GM12878 (cell line): ENCODE data around the gene GPR155. TPM values are rescaled to one million over a fixed set of nuclear protein-coding genes. Genes with fewer than 3 reads are reported as not detected.

ENCODE experiments used
- ATAC-seq: fragments of 200-7000 bp; cut with Tn5 transposase; 3 replicates; pipeline ENCODE4 v1.9.1; 2020; ENCODE audit warnings: mild to moderate bottlenecking, moderate library complexity
- BruUV-seq: library from RNA; stranded (reverse); fragments of 400-500 nt; replicated peaks from 2 replicates; lab custom pipeline; 2021; lab: Mats Ljungman, UMichigan
- CTCF ChIA-PET: fragments of 300-600 bp; sonication (Branson Sonifier 250); formaldehyde crosslinking; extraction: SDS; loops from one replicate; lab custom pipeline; 2021; ENCODE audit warnings: inconsistent platforms; lab: Yijun Ruan, JAX
- POLR2A ChIA-PET: fragments of 350-600 bp; formaldehyde crosslinking; extraction: SDS; loops from one replicate; lab custom pipeline; 2021; ENCODE audit warnings: inconsistent platforms; lab: Charles Lee
- RAD21 ChIA-PET: fragments of 300-600 bp; sonication (Branson Sonifier 250); formaldehyde crosslinking; loops from one replicate; lab custom pipeline; 2023; ENCODE audit warnings: antibody characterized with exemption; ENCODE audit not compliant: unreplicated experiment; lab: Charles Lee
- SMC1A ChIA-PET: fragments of 300-600 bp; sonication (Branson Sonifier 250); formaldehyde crosslinking; loops from one replicate; lab custom pipeline; 2023; ENCODE audit not compliant: unreplicated experiment, uncharacterized antibody; lab: Charles Lee
- DNase-seq: peaks from one replicate; pipeline ENCODE4 v3.0.0-alpha.2; 2011; ENCODE audit warnings: low read depth, low spot score
- FAIRE-seq: peaks from 3 replicates; lab custom pipeline; 2011; peaks lifted over from hg19 to GRCh38; lab: Jason Lieb, UNC
- H2AFZ ChIP-seq: 2 replicates; pipeline ENCODE4 v1.6.0; 2011; ENCODE audit warnings: low read depth, low read length, control low read depth; ENCODE audit not compliant: control insufficient read depth
- H3K27ac ChIP-seq: 2 replicates; pipeline ENCODE4 v1.5.1; 2011; ENCODE audit warnings: control low read depth; ENCODE audit not compliant: control insufficient read depth, insufficient read depth
- H3K27me3 ChIP-seq, 2 experiments: replicated peaks in 1 of 2; 2 replicates each; pipeline versions ENCODE4 v1.6.0 to v1.6.1; 2011; ENCODE audit warnings: low read length in 1 of 2; ENCODE audit not compliant: control insufficient read depth in 2 of 2, insufficient read depth in 2 of 2
- H3K36me3 ChIP-seq, 2 experiments: 2 replicates each; pipeline ENCODE4 v1.5.1; 2011; ENCODE audit warnings: low read length in 1 of 2; ENCODE audit not compliant: control insufficient read depth in 2 of 2, insufficient read depth in 2 of 2
- H3K4me1 ChIP-seq: 2 replicates; pipeline ENCODE4 v1.6.1; 2011; ENCODE audit warnings: mild to moderate bottlenecking, low read length, moderate library complexity, mixed read lengths; ENCODE audit not compliant: control insufficient read depth, insufficient read depth
- H3K4me2 ChIP-seq: 2 replicates; pipeline ENCODE4 v1.6.0; 2011; ENCODE audit warnings: control low read depth; ENCODE audit not compliant: control insufficient read depth, insufficient read depth
- H3K4me3 ChIP-seq: fragments of 200-600 bp; sonication (generic); 2 replicates; pipeline ENCODE4 v1.5.1; 2016
- H3K79me2 ChIP-seq: 2 replicates; pipeline ENCODE4 v1.6.0; 2011; ENCODE audit warnings: low read length; ENCODE audit not compliant: control insufficient read depth, insufficient read depth
- H3K9ac ChIP-seq: 2 replicates; pipeline ENCODE4 v1.8.0; 2011; ENCODE audit warnings: low read length, control low read depth, mixed read lengths; ENCODE audit not compliant: control insufficient read depth, insufficient read depth
- H3K9me3 ChIP-seq: replicated peaks from 3 replicates; pipeline ENCODE4 v1.5.1; 2011; ENCODE audit warnings: mild to moderate bottlenecking, low read length; ENCODE audit not compliant: control insufficient read depth, insufficient read depth
- H4K20me1 ChIP-seq: 2 replicates; pipeline ENCODE4 v1.6.0; 2011; ENCODE audit not compliant: control insufficient read depth, insufficient read depth
- BMI1 ChIP-seq: fragments of 450-650 bp; IDR thresholded peaks from 2 replicates; pipeline ENCODE4 v1.6.1; 2016; ENCODE audit warnings: mild to moderate bottlenecking, moderate library complexity, borderline replicate concordance
- CHD1 ChIP-seq: IDR thresholded peaks from 2 replicates; pipeline ENCODE4 v1.6.1; 2012; ENCODE audit warnings: low read depth, low read length, improper control_type of control experiment
- IKZF2 ChIP-seq, 2 experiments: fragments of 450-650 bp; IDR thresholded peaks; 2 replicates each; pipeline ENCODE4 v1.6.1; 2017; ENCODE audit warnings: mild to moderate bottlenecking in 2 of 2, moderate library complexity in 2 of 2
- NFYB ChIP-seq: IDR thresholded peaks from 2 replicates; pipeline ENCODE4 v1.6.1; 2011; ENCODE audit warnings: low read depth, mild to moderate bottlenecking, low read length, improper control_type of control experiment, moderate library complexity; ENCODE audit not compliant: insufficient read depth
- RELB ChIP-seq: fragments of 450-650 bp; IDR thresholded peaks from 2 replicates; pipeline ENCODE4 v1.6.1; 2017; ENCODE audit warnings: low read depth, mild to moderate bottlenecking, moderate library complexity
- SPI1 ChIP-seq: IDR thresholded peaks from 2 replicates; pipeline ENCODE4 v1.6.1; 2011; ENCODE audit warnings: low read depth, mild to moderate bottlenecking, low read length, moderate library complexity, borderline replicate concordance; ENCODE audit not compliant: insufficient read depth
- SUZ12 ChIP-seq: fragments of 200-600 bp; sonication (generic); IDR thresholded peaks from one replicate; pipeline ENCODE4 v1.6.1; 2018; ENCODE audit warnings: antibody characterized with exemption, mild to moderate bottlenecking; ENCODE audit not compliant: unreplicated experiment
- TAF1 ChIP-seq: IDR thresholded peaks from 2 replicates; pipeline ENCODE4 v1.6.1; 2011; ENCODE audit warnings: mild to moderate bottlenecking, low read depth, low read length, borderline replicate concordance
- TCF12 ChIP-seq: IDR thresholded peaks from 2 replicates; pipeline ENCODE4 v1.6.1; 2011; ENCODE audit warnings: low read depth, mild to moderate bottlenecking, low read length
- ZBED1 ChIP-seq: IDR thresholded peaks from 2 replicates; pipeline ENCODE4 v1.6.1; 2016; ENCODE audit warnings: borderline replicate concordance
- ZNF384 ChIP-seq: IDR thresholded peaks from 2 replicates; pipeline ENCODE4 v1.6.1; 2012; ENCODE audit warnings: low read depth, mild to moderate bottlenecking, low read length, improper control_type of control experiment, borderline replicate concordance
- WGBS: methylation state at CpG from one replicate; pipeline ENCODE4 v1.1.6; 2016; ENCODE audit warnings: low lambda C conversion rate; ENCODE audit not compliant: insufficient replicate concordance, insufficient coverage; ENCODE audit errors: missing lambda C conversion rate; 5-methylcytosine and 5-hydroxymethylcytosine counted together
- in situ Hi-C: fragments of 300-500 bp; cut with MboI; formaldehyde crosslinking; loops from 9 replicates; pipeline ENCODE4 v1.14.3; 2018; ENCODE audit warnings: mixed read lengths
- intact Hi-C: fragments of 100-400 bp; cut with micrococcal nuclease; formaldehyde crosslinking; loops from one replicate; pipeline ENCODE4 v1.14.2; 2022; ENCODE audit not compliant: unreplicated experiment
- polyA plus RNA-seq, 11 experiments: library from polyadenylated mRNA; depleted of rRNA in 4 of 11; unstranded in 6 of 11; stranded (reverse) in 5 of 11; fragments of >200 nt; fragmentation: Nextera tagmentation in 4 of 11; fragmentation: Illumina TruSeq in 1 of 11; extraction: Ambion mirVana in 4 of 11; extraction: Trizol in 1 of 11; gene quantifications; 1 replicate in 1 of 11; 2 replicates in 10 of 11; pipeline versions ENCODE4 v1.2.1 to v1.2.3, GENCODE V29; 2011 to 2016; ENCODE audit warnings: inconsistent platforms in 2 of 11, missing spikeins in 2 of 11, low read depth in 1 of 11
- total RNA-seq, 4 experiments: library from RNA; depleted of rRNA in 3 of 4; stranded (reverse); fragments of >200 nt in 3 of 4; fragmentation: Illumina TruSeq in 1 of 4; extraction: Trizol in 1 of 4; gene quantifications; 2 replicates each; pipeline versions ENCODE4 v1.2.1 to v1.2.3, GENCODE V29; 2013 to 2021
- TF ChIP-seq, protein P1 (sequence below): IDR thresholded peaks from 2 replicates; pipeline ENCODE4 v1.6.1; 2011; ENCODE audit warnings: borderline replicate concordance, low read depth, mild to moderate bottlenecking, moderate library complexity, mixed read lengths, low read length; ENCODE audit not compliant: insufficient read depth; ENCODE audit errors: extremely low read length

The GPR155 gene
- total and polyA plus RNA-seq, 10 of the 15 experiments (the other 5 are each of a cell fraction or from before 2014, with no cell fraction given), result 0.53 to 3.0 (median 1.5) TPM

DNA sequence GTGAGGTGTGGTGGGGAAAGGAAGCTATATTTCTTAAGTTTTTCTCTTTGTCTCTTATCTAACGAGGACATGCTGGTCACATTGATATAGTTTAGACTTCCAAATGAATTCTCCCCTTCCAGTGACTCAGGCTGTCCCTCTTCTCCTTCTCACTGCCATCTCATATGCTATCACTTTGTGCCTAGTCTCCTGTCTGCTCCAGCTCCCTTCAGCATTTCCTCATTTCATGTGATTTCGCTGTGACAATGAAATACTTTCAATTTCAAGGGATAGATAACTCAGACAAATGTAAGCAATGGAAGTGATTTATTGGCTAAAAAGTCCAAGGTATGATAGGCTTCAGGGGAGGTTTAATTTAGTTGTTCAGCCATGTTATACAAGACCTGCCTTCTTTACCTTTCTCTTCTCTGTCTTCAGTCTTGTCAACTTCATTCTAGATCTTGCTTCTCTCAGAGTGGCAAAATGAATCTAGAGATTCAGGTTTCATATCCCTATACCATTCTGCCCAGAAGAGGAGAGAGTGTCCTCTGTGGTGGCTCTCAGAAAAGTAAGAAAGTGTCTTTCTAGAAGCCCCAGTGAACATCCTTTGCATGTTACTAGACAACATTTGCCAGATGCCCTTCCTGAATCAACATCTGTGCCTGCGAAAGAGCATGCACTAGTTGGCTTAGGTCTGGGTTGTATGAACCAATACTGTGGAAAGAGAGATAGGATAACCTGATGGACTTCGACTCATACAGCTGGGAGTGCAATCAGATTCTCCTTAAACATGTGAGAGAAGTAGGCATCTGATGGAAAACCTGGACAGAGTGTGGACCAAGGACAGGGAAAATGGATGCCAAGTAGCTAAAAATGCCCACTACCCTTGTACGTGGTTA, 29.9 kb upstream of the GPR155 start:
- POLR2A ChIA-PET, result interaction anchor here (0.6 kb wide), 1 partner anchor 27 kb away, joined by 6 read pairs; no protein-coding TSS in a partner anchor
- no TSS peak for BruUV-seq
- ATAC-seq (peak; percentile 62), FAIRE-seq (peak; percentile 18), DNase-seq (no peak)
- in situ Hi-C loops, result no loop called here
- RAD21 ChIA-PET, result interaction anchor here (1.4 kb wide), 1 partner anchor 32 kb away, joined by 5 read pairs; no protein-coding TSS in a partner anchor
- SMC1A ChIA-PET, result interaction anchor here (0.5 to 2.6 kb wide), 7 partner anchors 24 to 54 kb away, joined by 3 to 16 read pairs (median 4); no protein-coding TSS in a partner anchor
- no peak overlapping the region for H3K9ac ChIP-seq
- H3K27ac ChIP-seq, result no peak overlapping the region
- H3K9me3 ChIP-seq, result no peaks in the 10 kb centered on the region
- CTCF ChIA-PET, result interaction anchor here (0.9 to 2.8 kb wide), 4 partner anchors 26 to 178 kb away, joined by 3 to 11 read pairs (median 4); no protein-coding TSS in a partner anchor
- H3K4me2 ChIP-seq, result peak overlapping the region; percentile 33
- no peak overlapping the region for H3K4me3 ChIP-seq
- WGBS, result 65% methylated on average over 5 of the region's 5 CpGs
- no peaks in the 10 kb centered on the region for H3K79me2 ChIP-seq
- H4K20me1 ChIP-seq, result no peaks in the 10 kb centered on the region
- peak overlapping the region; percentile 71 for H2AFZ ChIP-seq
- H3K27me3 ChIP-seq, result peaks cover 0 to 2% of the 10 kb centered on the region in 2 experiments; a peak in 1 of 4 replicates
- TF ChIP-seq SPI1 (peak; percentile 38; the same call in 1 of the 2 replicates), NFYB (no peak)
- no peaks in the 10 kb centered on the region for H3K36me3 ChIP-seq
- peaks cover 9% of the 10 kb centered on the region for H3K4me1 ChIP-seq
- intact Hi-C loops, result no loop called here

GRCh38 chr2:174512345-174512744, 25.5 kb upstream of the GPR155 start:
- WGBS, result 90% methylated on average over 3 of the region's 3 CpGs
- intact Hi-C loops, result no loop called here
- no peak overlapping the region for H3K27ac ChIP-seq
- no TSS peak for BruUV-seq
- ChIA-PET RAD21 (no interaction called here), POLR2A (no interaction called here), SMC1A (interaction anchor here (0.6 to 1.6 kb wide), 5 partner anchors 8 to 186 kb away, joined by 3 to 6 read pairs (median 3); no protein-coding TSS in a partner anchor), CTCF (no interaction called here)
- FAIRE-seq (no peak), DNase-seq (no peak), ATAC-seq (no peak)
- H3K9ac ChIP-seq, result no peak overlapping the region
- no peak overlapping the region for H3K4me2 ChIP-seq
- H3K4me1 ChIP-seq, result peaks cover 9% of the 10 kb centered on the region
- H3K27me3 ChIP-seq, result no peaks in the 10 kb centered on the region
- H3K79me2 ChIP-seq, result no peaks in the 10 kb centered on the region
- in situ Hi-C loops, result no loop called here
- no peaks in the 10 kb centered on the region for H4K20me1 ChIP-seq
- H2AFZ ChIP-seq, result no peak overlapping the region
- H3K4me3 ChIP-seq, result no peak overlapping the region
- H3K36me3 ChIP-seq, result no peaks in the 10 kb centered on the region
- peaks cover 2% of the 10 kb centered on the region for H3K9me3 ChIP-seq
- no peak for TF ChIP-seq ZNF384
- TF ChIP-seq BMI1, result no peak
- no peak for TF ChIP-seq TCF12
- TF ChIP-seq SUZ12, result no peak
- TF ChIP-seq CHD1, result no peak
- no peak for TF ChIP-seq IKZF2 (IDR thresholded peaks at IDR 0.05)
- TF ChIP-seq, protein P1, sequence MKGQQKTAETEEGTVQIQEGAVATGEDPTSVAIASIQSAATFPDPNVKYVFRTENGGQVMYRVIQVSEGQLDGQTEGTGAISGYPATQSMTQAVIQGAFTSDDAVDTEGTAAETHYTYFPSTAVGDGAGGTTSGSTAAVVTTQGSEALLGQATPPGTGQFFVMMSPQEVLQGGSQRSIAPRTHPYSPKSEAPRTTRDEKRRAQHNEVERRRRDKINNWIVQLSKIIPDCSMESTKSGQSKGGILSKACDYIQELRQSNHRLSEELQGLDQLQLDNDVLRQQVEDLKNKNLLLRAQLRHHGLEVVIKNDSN, result no peak
- TF ChIP-seq TAF1, result no peak
- TF ChIP-seq ZBED1, result no peak
- no peak for TF ChIP-seq RELB
